Nephron (organoid): ENCODE measurements around the gene NAB2.

ENCODE experiments used
- H3K27ac Mint-ChIP-seq, 3 experiments: 2 replicates each; pipeline ENCODE4 v1.8.0; 2020; ENCODE audit warnings: mixed read lengths in 3 of 3, mild to moderate bottlenecking in 2 of 3, moderate library complexity in 1 of 3
- H3K27me3 Mint-ChIP-seq: 2 replicates; pipeline ENCODE4 v1.8.0; 2021; ENCODE audit warnings: low read depth, mild to moderate bottlenecking, moderate library complexity, mixed read lengths
- H3K36me3 Mint-ChIP-seq: 2 replicates; pipeline ENCODE4 v1.8.0; 2020; ENCODE audit warnings: low read depth, mixed read lengths
- H3K4me1 Mint-ChIP-seq: 2 replicates; pipeline ENCODE4 v1.8.0; 2020; ENCODE audit warnings: mixed read lengths
- H3K4me3 Mint-ChIP-seq, 3 experiments: 2 replicates each; pipeline ENCODE4 v1.8.0; 2020; ENCODE audit warnings: mild to moderate bottlenecking in 3 of 3, mixed read lengths in 3 of 3, moderate library complexity in 2 of 3
- H3K9me3 Mint-ChIP-seq: 2 replicates; pipeline ENCODE4 v1.8.0; 2020; ENCODE audit warnings: mixed read lengths
- TF ChIP-seq, protein P1 (sequence below), 3 experiments: fragments of 200-600 bp; sonication (generic); IDR thresholded peaks; one replicate each; pipeline ENCODE4 v1.5.0; 2021; ENCODE audit warnings: antibody characterized with exemption in 3 of 3; ENCODE audit not compliant: unreplicated experiment in 3 of 3

NAB2 gene

DNA sequence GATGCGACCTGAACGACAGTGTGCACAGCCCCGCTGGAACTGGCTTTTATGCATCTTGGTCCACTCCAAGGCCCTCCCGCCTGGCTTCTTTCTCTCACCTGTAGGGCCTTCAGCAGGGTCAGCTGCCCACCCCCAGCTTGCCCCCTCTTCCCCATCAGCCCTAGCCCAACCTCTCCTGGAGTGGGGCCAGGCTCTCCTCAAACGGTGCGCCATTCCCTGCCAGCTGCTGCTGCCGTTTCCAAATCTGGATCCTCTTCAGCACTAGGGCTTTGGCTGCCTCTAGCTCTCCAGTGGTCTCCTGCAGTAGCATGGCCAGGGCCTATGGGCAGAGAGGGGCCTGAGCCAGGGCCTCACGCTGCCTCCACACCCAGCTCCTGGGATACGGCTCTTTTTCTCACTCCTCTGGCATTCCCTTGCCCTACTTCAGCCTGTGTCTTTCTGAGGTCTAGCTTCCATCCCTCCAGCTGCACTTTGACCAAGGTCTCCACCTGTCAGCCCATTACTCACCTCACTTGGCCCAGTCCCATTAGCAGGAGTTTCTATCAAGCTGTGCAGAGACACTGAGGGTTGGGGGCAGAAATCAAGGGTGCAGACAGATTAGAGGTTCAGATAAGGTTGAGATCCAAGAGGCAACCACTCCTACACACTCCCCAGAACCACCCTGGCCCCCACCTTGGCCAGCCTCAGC, 17.3 kb downstream of the NAB2 start:
- peaks cover 42% of the 10 kb centered on the region for H3K4me1 Mint-ChIP-seq
- no peak overlapping the region for H3K27ac Mint-ChIP-seq
- no peaks in the 10 kb centered on the region for H3K9me3 Mint-ChIP-seq
- TF ChIP-seq, protein P1, sequence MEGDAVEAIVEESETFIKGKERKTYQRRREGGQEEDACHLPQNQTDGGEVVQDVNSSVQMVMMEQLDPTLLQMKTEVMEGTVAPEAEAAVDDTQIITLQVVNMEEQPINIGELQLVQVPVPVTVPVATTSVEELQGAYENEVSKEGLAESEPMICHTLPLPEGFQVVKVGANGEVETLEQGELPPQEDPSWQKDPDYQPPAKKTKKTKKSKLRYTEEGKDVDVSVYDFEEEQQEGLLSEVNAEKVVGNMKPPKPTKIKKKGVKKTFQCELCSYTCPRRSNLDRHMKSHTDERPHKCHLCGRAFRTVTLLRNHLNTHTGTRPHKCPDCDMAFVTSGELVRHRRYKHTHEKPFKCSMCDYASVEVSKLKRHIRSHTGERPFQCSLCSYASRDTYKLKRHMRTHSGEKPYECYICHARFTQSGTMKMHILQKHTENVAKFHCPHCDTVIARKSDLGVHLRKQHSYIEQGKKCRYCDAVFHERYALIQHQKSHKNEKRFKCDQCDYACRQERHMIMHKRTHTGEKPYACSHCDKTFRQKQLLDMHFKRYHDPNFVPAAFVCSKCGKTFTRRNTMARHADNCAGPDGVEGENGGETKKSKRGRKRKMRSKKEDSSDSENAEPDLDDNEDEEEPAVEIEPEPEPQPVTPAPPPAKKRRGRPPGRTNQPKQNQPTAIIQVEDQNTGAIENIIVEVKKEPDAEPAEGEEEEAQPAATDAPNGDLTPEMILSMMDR (IDR thresholded peaks at IDR 0.05; ENCODE audit: unreplicated experiment in 3 of 3): no peak
- H3K4me3 Mint-ChIP-seq: no peak overlapping the region
- H3K36me3 Mint-ChIP-seq: peaks cover 38% of the 10 kb centered on the region
- no peaks in the 10 kb centered on the region for H3K27me3 Mint-ChIP-seq

DNA sequence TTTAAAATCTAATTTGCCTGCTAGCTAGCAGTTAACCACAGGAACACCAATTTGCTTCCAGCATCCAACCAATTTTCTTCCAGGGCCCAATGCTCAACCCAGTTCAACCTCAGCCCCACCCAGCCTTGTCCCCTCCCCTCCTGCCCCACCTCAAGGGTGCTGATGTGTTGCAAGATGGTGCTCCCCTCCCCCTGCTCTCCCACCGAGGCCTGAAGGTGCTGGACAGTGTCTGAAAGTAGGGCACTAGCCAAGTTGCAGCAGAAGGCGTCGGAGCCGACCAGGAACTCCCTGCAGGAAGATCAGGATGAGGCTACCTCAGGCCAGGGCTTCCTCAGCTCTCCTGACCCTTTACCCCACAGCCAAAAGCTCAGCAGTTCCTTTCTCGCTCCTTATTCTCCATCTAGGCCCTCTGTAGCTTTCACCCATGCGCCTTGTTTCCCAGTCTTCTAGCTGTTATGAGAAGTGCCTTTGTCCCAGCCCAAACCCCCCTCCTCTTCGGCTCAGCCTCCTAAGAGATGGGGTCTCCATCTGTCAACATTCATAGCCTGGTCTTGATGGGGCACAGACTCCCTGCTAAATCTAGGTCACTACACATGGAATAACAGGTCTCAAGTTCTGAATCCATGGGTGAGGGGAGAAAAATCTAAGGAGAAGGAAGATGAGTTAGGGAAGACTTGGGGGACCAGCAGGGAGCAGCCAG, 18.7 kb downstream of the NAB2 start:
- H3K9me3 Mint-ChIP-seq: no peaks in the 10 kb centered on the region
- peaks cover 31% of the 10 kb centered on the region for H3K36me3 Mint-ChIP-seq
- H3K27me3 Mint-ChIP-seq: no peaks in the 10 kb centered on the region
- TF ChIP-seq, protein P1 (IDR thresholded peaks at IDR 0.05; ENCODE audit: unreplicated experiment in 3 of 3): no peak
- H3K4me3 Mint-ChIP-seq: peak overlapping the region; percentile 33 to 45 (median 34)
- H3K27ac Mint-ChIP-seq: peak overlapping the region in 2 of 3 experiments; percentile 21 to 28
- peaks cover 50% of the 10 kb centered on the region for H3K4me1 Mint-ChIP-seq

GRCh38 chr12:57109207-57110103, 20.5 kb downstream of the NAB2 start:
- peak overlapping the region; percentile 90 to 93 (median 91) for H3K4me3 Mint-ChIP-seq
- H3K36me3 Mint-ChIP-seq: peaks cover 24% of the 10 kb centered on the region
- H3K27ac Mint-ChIP-seq: peak overlapping the region; percentile 96 to 100 (median 98)
- peaks cover 50% of the 10 kb centered on the region for H3K4me1 Mint-ChIP-seq
- H3K27me3 Mint-ChIP-seq: no peaks in the 10 kb centered on the region
- no peaks in the 10 kb centered on the region for H3K9me3 Mint-ChIP-seq
- TF ChIP-seq, protein P1 (IDR thresholded peaks at IDR 0.05; ENCODE audit: unreplicated experiment in 3 of 3): no peak

GRCh38 chr12:57110104-57111030, 21.5 kb downstream of the NAB2 start:
- H3K9me3 Mint-ChIP-seq: no peaks in the 10 kb centered on the region
- H3K36me3 Mint-ChIP-seq: peaks cover 18% of the 10 kb centered on the region
- no peaks in the 10 kb centered on the region for H3K27me3 Mint-ChIP-seq
- H3K4me1 Mint-ChIP-seq: peaks cover 50% of the 10 kb centered on the region
- TF ChIP-seq, protein P1 (IDR thresholded peaks at IDR 0.05; ENCODE audit: unreplicated experiment in 3 of 3): no peak
- H3K4me3 Mint-ChIP-seq: peak overlapping the region; percentile 90 to 93 (median 91)
- H3K27ac Mint-ChIP-seq: peak overlapping the region; percentile 96 to 100 (median 98)

GRCh38 chr12:57111031-57111734, 22.3 kb downstream of the NAB2 start, which contains the start of gene STAT6:
Gene STAT6 (minus strand): TSS chr12:57111362. CDS start chr12:57108278, 3,084 bp downstream.
- H3K4me1 Mint-ChIP-seq: peaks cover 45% of the 10 kb centered on the region
- H3K4me3 Mint-ChIP-seq: peak within 1 kb of the TSS; percentile 90 to 93 (median 91)
- TF ChIP-seq, protein P1 (IDR thresholded peaks at IDR 0.05; ENCODE audit: unreplicated experiment in 3 of 3): peak in 1 of 3 experiments; percentile 40
- no peaks in the 10 kb centered on the region for H3K9me3 Mint-ChIP-seq
- peaks cover 17% of the 10 kb centered on the region for H3K36me3 Mint-ChIP-seq
- H3K27me3 Mint-ChIP-seq: no peaks in the 10 kb centered on the region
- H3K27ac Mint-ChIP-seq: peak within 1 kb of the TSS; percentile 96 to 100 (median 98)
